Trophoblast cell (in vitro differentiated cells and primary cell): ENCODE results near the gene PKD1L1.

Source experiments
- DNase-seq, 2 donors: peaks; one replicate each; pipeline ENCODE4 v3.0.0-alpha.2; 2016
- H2AFZ ChIP-seq: 2 replicates; pipeline ENCODE4 v1.6.1; 2013; ENCODE audit warnings: low read length, moderate library complexity, mild to moderate bottlenecking; ENCODE audit not compliant: insufficient read depth, poor library complexity
- H2AK5ac ChIP-seq: 2 replicates; pipeline ENCODE4 v1.6.1; 2013; ENCODE audit warnings: mild to moderate bottlenecking, low read length
- H2BK120ac ChIP-seq: 2 replicates; pipeline ENCODE4 v1.6.1; 2013; ENCODE audit warnings: low read length, mild to moderate bottlenecking, moderate library complexity; ENCODE audit not compliant: insufficient read depth, poor library complexity
- H2BK12ac ChIP-seq: 2 replicates; pipeline ENCODE4 v1.6.1; 2013; ENCODE audit warnings: mild to moderate bottlenecking, low read length, moderate library complexity
- H2BK5ac ChIP-seq: 2 replicates; pipeline ENCODE4 v1.6.1; 2013; ENCODE audit warnings: low read length, low read depth, moderate library complexity, mild to moderate bottlenecking; ENCODE audit not compliant: poor library complexity
- H3K14ac ChIP-seq: 2 replicates; pipeline ENCODE4 v1.6.1; 2013; ENCODE audit warnings: mild to moderate bottlenecking, low read length
- H3K18ac ChIP-seq: 2 replicates; pipeline ENCODE4 v1.6.1; 2013; ENCODE audit warnings: mild to moderate bottlenecking, low read length
- H3K23ac ChIP-seq: 2 replicates; pipeline ENCODE4 v1.6.1; 2013; ENCODE audit warnings: low read length
- H3K27ac ChIP-seq: 2 replicates; pipeline ENCODE4 v1.5.1; 2013; ENCODE audit warnings: low read depth, mild to moderate bottlenecking, inconsistent platforms, low read length, moderate library complexity
- H3K27me3 ChIP-seq: 2 replicates; pipeline ENCODE4 v1.6.1; 2013; ENCODE audit warnings: inconsistent platforms, mild to moderate bottlenecking, low read length, moderate library complexity; ENCODE audit not compliant: insufficient read depth
- H3K36me3 ChIP-seq, 2 experiments: 1 replicate in 1 of 2; 2 replicates in 1 of 2; pipeline ENCODE4 v1.6.1; 2013; ENCODE audit warnings: low read length in 2 of 2, mild to moderate bottlenecking in 2 of 2, moderate library complexity in 1 of 2; ENCODE audit not compliant: insufficient read depth in 2 of 2, control insufficient read depth in 1 of 2
- H3K4ac ChIP-seq: 2 replicates; pipeline ENCODE4 v1.6.1; 2013; ENCODE audit warnings: low read depth, mild to moderate bottlenecking, low read length, moderate library complexity
- H3K4me1 ChIP-seq, 2 experiments: 1 replicate in 1 of 2; 2 replicates in 1 of 2; pipeline ENCODE4 v1.6.1; 2013; ENCODE audit warnings: low read length in 2 of 2, mild to moderate bottlenecking in 2 of 2, moderate library complexity in 1 of 2; ENCODE audit not compliant: insufficient read depth in 2 of 2, control insufficient read depth in 1 of 2
- H3K4me2 ChIP-seq: 2 replicates; pipeline ENCODE4 v1.6.1; 2013; ENCODE audit warnings: inconsistent platforms, mild to moderate bottlenecking, low read length, moderate library complexity
- H3K4me3 ChIP-seq: 2 replicates; pipeline ENCODE4 v1.5.1; 2013; ENCODE audit warnings: mild to moderate bottlenecking, low read depth, low read length, inconsistent platforms
- H3K79me1 ChIP-seq: one replicate; pipeline ENCODE4 v1.6.1; 2013; ENCODE audit warnings: low read length
- H3K79me2 ChIP-seq: 2 replicates; pipeline ENCODE4 v1.6.1; 2013; ENCODE audit warnings: low read length, mild to moderate bottlenecking; ENCODE audit not compliant: control insufficient read depth, insufficient read depth, poor library complexity
- H3K9ac ChIP-seq: 2 replicates; pipeline ENCODE4 v1.6.1; 2013; ENCODE audit warnings: mild to moderate bottlenecking, low read length
- H3K9me3 ChIP-seq: 2 replicates; pipeline ENCODE4 v1.6.1; 2013; ENCODE audit warnings: low read depth, mild to moderate bottlenecking, control low read depth, inconsistent platforms, low read length; ENCODE audit not compliant: insufficient read depth
- H4K12ac ChIP-seq: 2 replicates; pipeline ENCODE4 v1.6.1; 2013; ENCODE audit warnings: low read depth, mild to moderate bottlenecking, low read length, moderate library complexity
- H4K8ac ChIP-seq: 2 replicates; pipeline ENCODE4 v1.6.1; 2013; ENCODE audit warnings: low read depth, mild to moderate bottlenecking, low read length, moderate library complexity
- H4K91ac ChIP-seq: one replicate; pipeline ENCODE4 v1.6.1; 2013; ENCODE audit warnings: low read depth, mild to moderate bottlenecking, low read length, moderate library complexity
- WGBS: extraction: QIAGEN DNeasy Blood & Tissue Kit; methylation state at CpG from one replicate; pipeline ENCODE4 v1.1.7; 2013; ENCODE audit warnings: missing lambda C conversion rate; ENCODE audit not compliant: insufficient read length, insufficient coverage; ENCODE audit errors: extremely low coverage; 5-methylcytosine and 5-hydroxymethylcytosine counted together

The PKD1L1 gene

DNA sequence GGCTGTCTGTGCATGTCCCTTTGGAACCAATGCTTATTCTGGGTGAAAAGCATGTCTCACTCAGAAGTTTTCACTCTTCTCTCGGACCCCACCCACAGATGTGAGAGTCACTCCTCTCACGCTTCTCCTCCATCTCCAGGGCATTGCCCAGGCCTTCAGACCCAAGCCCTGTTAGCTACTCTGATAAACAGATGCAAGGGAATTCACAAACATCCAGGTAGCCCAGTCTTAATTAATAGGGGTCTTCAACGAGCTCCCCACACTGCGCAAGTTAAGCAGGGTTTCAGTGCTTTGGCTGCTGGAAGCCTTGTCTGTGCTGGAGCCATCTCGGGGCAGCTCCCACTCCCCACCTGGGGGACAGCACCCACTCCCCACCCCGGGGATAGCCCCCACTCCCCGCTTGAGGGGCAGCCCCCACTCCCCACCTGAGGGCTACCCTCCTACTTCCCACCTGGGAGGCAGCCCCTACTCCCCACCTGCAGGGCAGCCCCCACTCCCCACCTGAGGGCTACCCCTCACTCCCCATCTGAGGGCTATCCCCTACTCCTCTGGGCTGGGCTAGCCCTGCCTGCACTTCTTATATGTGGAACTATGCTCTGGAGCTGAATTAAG lies 8.7 kb downstream of the PKD1L1 start:
- Histone ChIP-seq H3K4me3 (no peak overlapping the region), H3K14ac (no peak overlapping the region), H3K4me2 (no peak overlapping the region), H3K4ac (no peak overlapping the region), H2AFZ (no peak overlapping the region), H3K9ac (no peak overlapping the region), H3K79me1 (peaks cover 2% of the 10 kb centered on the region), H2BK5ac (no peak overlapping the region), H3K23ac (no peak overlapping the region), H3K27me3 (no peaks in the 10 kb centered on the region), H3K79me2 (no peaks in the 10 kb centered on the region), H2AK5ac (no peak overlapping the region), H3K27ac (no peak overlapping the region), H3K9me3 (peaks cover 2% of the 10 kb centered on the region), H4K91ac (no peak overlapping the region), H3K18ac (no peak overlapping the region), H4K8ac (no peak overlapping the region), H3K36me3 (no peaks in the 10 kb centered on the region), H2BK120ac (no peak overlapping the region), H4K12ac (no peak overlapping the region), H3K4me1 (peaks cover 4 to 10% of the 10 kb centered on the region in 2 experiments), H2BK12ac (no peak overlapping the region)
- WGBS: no CpG with 5 or more reads among the region's 7 CpGs
- no peak for DNase-seq

- Histone ChIP-seq H3K4me2 (no peak overlapping the region), H4K91ac (no peak overlapping the region)
These were observed 9.6 kb downstream of the PKD1L1 start for GRCh38 chr7:47938574-47939165.

DNA sequence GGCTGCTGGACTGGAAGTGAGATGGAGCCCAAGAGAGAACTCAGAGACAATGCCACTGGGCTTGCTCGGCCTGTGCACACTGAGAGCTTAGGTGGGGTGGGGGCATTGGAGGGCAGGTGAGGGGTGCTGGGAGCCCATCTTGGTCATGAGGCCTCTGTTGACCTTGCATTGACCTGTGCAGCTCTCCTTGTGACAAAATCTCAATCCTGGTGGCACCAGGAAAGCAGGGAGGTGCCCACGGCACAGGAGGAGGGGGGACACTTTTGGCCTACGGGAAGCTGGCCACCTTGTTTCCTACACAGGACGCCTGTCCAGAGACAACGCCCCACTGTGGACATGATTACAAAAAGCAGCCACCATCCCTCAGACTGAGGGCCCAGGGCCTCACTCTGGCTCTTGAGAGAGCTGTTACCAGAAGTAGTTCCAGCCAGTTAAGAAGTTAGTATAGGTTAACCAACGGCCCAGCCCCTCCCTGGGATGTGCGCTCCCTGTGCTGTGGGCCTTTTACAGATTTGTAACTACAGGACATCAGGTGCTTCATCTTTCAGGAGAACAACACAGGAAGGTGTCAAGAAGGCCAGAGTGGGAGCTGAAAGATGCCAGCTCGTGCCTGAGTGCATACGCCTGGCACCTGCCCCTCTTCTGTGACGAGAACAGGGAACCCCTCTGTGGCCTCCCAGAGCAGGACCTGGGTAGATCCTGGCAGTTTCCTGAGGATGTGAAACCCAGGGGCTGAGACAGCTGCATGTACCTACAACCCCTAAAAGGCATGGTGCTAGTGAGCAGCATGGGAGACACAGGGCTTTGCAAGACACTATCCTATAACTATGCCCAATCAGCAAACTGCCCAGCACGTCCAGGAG lies 10.3 kb downstream of the PKD1L1 start:
- Histone ChIP-seq H3K14ac (no peak overlapping the region), H3K4ac (no peak overlapping the region), H2BK5ac (no peak overlapping the region), H2BK12ac (no peak overlapping the region), H3K4me2 (no peak overlapping the region), H3K4me3 (no peak overlapping the region), H4K91ac (no peak overlapping the region), H3K79me1 (no peaks in the 10 kb centered on the region), H2AK5ac (no peak overlapping the region), H2AFZ (no peak overlapping the region), H3K23ac (no peak overlapping the region), H3K9ac (no peak overlapping the region), H3K9me3 (peaks cover 2% of the 10 kb centered on the region), H3K79me2 (no peaks in the 10 kb centered on the region), H4K12ac (no peak overlapping the region), H3K36me3 (no peaks in the 10 kb centered on the region), H2BK120ac (no peak overlapping the region), H3K4me1 (peaks cover 4 to 6% of the 10 kb centered on the region in 2 experiments), H3K27me3 (no peaks in the 10 kb centered on the region), H4K8ac (no peak overlapping the region), H3K18ac (no peak overlapping the region), H3K27ac (no peak overlapping the region)
- no CpG with 5 or more reads among the region's 11 CpGs for WGBS
- no peak for DNase-seq

More at GRCh38 chr7:47938574-47939165, 9.6 kb downstream of the PKD1L1 start:
- Histone ChIP-seq H3K79me1 (peaks cover 2% of the 10 kb centered on the region), H3K36me3 (no peaks in the 10 kb centered on the region), H4K12ac (no peak overlapping the region), H3K79me2 (no peaks in the 10 kb centered on the region), H3K27me3 (no peaks in the 10 kb centered on the region), H2AK5ac (no peak overlapping the region), H2BK5ac (no peak overlapping the region), H3K27ac (no peak overlapping the region), H4K8ac (no peak overlapping the region), H3K23ac (no peak overlapping the region), H3K4me3 (no peak overlapping the region), H3K9me3 (peaks cover 2% of the 10 kb centered on the region), H3K4me1 (peaks cover 4 to 7% of the 10 kb centered on the region in 2 experiments), H3K4ac (no peak overlapping the region), H3K14ac (no peak overlapping the region), H3K9ac (no peak overlapping the region), H2AFZ (no peak overlapping the region), H2BK120ac (no peak overlapping the region), H3K18ac (no peak overlapping the region), H2BK12ac (no peak overlapping the region)
- WGBS: no CpG with 5 or more reads among the region's 6 CpGs
- no peak for DNase-seq

- H3K27ac ChIP-seq: no peak overlapping the region
- no peaks in the 10 kb centered on the region for H3K27me3 ChIP-seq
- peaks cover 4 to 6% of the 10 kb centered on the region in 2 experiments for H3K4me1 ChIP-seq
- H3K4me2 ChIP-seq: no peak overlapping the region
- H2AK5ac ChIP-seq: no peak overlapping the region
- no peak overlapping the region for H3K14ac ChIP-seq
- H2BK5ac ChIP-seq: no peak overlapping the region
- no peak overlapping the region for H3K4ac ChIP-seq
- H3K9ac ChIP-seq: no peak overlapping the region
- no peak overlapping the region for H4K91ac ChIP-seq
- H2BK12ac ChIP-seq: no peak overlapping the region
- H4K8ac ChIP-seq: no peak overlapping the region
- WGBS: no CpG with 5 or more reads among the region's 17 CpGs
- H3K9me3 ChIP-seq: peaks cover 2% of the 10 kb centered on the region
- H3K79me1 ChIP-seq: no peaks in the 10 kb centered on the region
- H3K36me3 ChIP-seq: no peaks in the 10 kb centered on the region
- H3K23ac ChIP-seq: no peak overlapping the region
- no peak overlapping the region for H2AFZ ChIP-seq
- no peak overlapping the region for H3K4me3 ChIP-seq
- no peak for DNase-seq
- H3K18ac ChIP-seq: no peak overlapping the region
- H2BK120ac ChIP-seq: no peak overlapping the region
- H3K79me2 ChIP-seq: no peaks in the 10 kb centered on the region
- H4K12ac ChIP-seq: no peak overlapping the region
These were observed 11.1 kb downstream of the PKD1L1 start for GRCh38 chr7:47937065-47937687.
